OCI-LY1 (cell line): Measurements from ENCODE around the gene PREP.

ENCODE experiments used
- H2AFZ ChIP-seq: fragments of 200-600 bp; sonication (generic), shearing (Covaris generic); 2 replicates; pipeline ENCODE4 v1.6.0; 2014; ENCODE audit warnings: antibody characterized with exemption, mild to moderate bottlenecking, low read length
- H3F3A ChIP-seq: fragments of 200-600 bp; sonication (generic), shearing (Covaris generic); 2 replicates; pipeline ENCODE4 v1.6.0; 2014; ENCODE audit warnings: mild to moderate bottlenecking, antibody characterized with exemption, low read length, moderate library complexity; ENCODE audit not compliant: insufficient read depth
- H3K27ac ChIP-seq: fragments of 200-600 bp; sonication (generic); 2 replicates; pipeline ENCODE4 v1.5.1; 2014; ENCODE audit warnings: low read length, mixed run types, mild to moderate bottlenecking, low read depth; ENCODE audit not compliant: poor library complexity, severe bottlenecking
- H3K27me3 ChIP-seq: fragments of 200-600 bp; sonication (generic); 2 replicates; pipeline ENCODE4 v1.6.0; 2014; ENCODE audit warnings: antibody characterized with exemption, mild to moderate bottlenecking, low read length, moderate library complexity; ENCODE audit not compliant: insufficient read depth
- H3K36me3 ChIP-seq: fragments of 200-600 bp; sonication (generic); 2 replicates; pipeline ENCODE4 v1.6.1; 2014; ENCODE audit warnings: mild to moderate bottlenecking, antibody characterized with exemption, low read length, moderate library complexity, mixed read lengths; ENCODE audit not compliant: insufficient read depth
- H3K4me1 ChIP-seq: fragments of 200-600 bp; sonication (generic); 2 replicates; pipeline ENCODE4 v1.5.1; 2014; ENCODE audit warnings: mild to moderate bottlenecking, low read length, moderate library complexity; ENCODE audit not compliant: insufficient read depth, severe bottlenecking
- H3K4me2 ChIP-seq: fragments of 200-600 bp; sonication (generic), shearing (Covaris generic); 2 replicates; pipeline ENCODE4 v1.6.1; 2014; ENCODE audit warnings: low read length
- H3K4me3 ChIP-seq: fragments of 200-600 bp; sonication (generic); 2 replicates; pipeline ENCODE4 v1.5.1; 2014; ENCODE audit warnings: low read length, low read depth, mild to moderate bottlenecking, mixed read lengths; ENCODE audit not compliant: poor library complexity, severe bottlenecking
- H3K79me2 ChIP-seq: fragments of 200-600 bp; shearing (Covaris generic); 2 replicates; pipeline ENCODE4 v1.6.1; 2016; ENCODE audit warnings: mixed run types, low read length, mixed read lengths; ENCODE audit not compliant: insufficient read depth
- H3K9ac ChIP-seq: fragments of 200-600 bp; sonication (generic), shearing (Covaris generic); 2 replicates; pipeline ENCODE4 v1.6.1; 2014; ENCODE audit warnings: mild to moderate bottlenecking, low read length, mixed read lengths
- H3K9me2 ChIP-seq: fragments of 200-600 bp; sonication (generic), shearing (Covaris generic); 2 replicates; pipeline ENCODE4 v1.6.1; 2014; ENCODE audit warnings: low read depth, mild to moderate bottlenecking, low read length, mixed read lengths
- H3K9me3 ChIP-seq: fragments of 200-600 bp; shearing (Covaris generic); 2 replicates; pipeline ENCODE4 v1.6.1; 2014; ENCODE audit warnings: low read length, mixed read lengths
- H4K20me1 ChIP-seq: fragments of 200-600 bp; sonication (generic), shearing (Covaris generic); 2 replicates; pipeline ENCODE4 v1.6.0; 2016; ENCODE audit warnings: mild to moderate bottlenecking, low read length; ENCODE audit not compliant: insufficient read depth
- EZH2 ChIP-seq: fragments of 200-600 bp; sonication (generic), shearing (Covaris generic); IDR thresholded peaks from 2 replicates; pipeline ENCODE4 v1.8.0; 2017; ENCODE audit warnings: borderline replicate concordance, mixed run types, mild to moderate bottlenecking, antibody characterized with exemption, low read length, moderate library complexity, mixed read lengths
- TF ChIP-seq, protein P1 (sequence below): fragments of 200-600 bp; sonication (generic), shearing (Covaris generic); IDR thresholded peaks from 2 replicates; pipeline ENCODE4 v1.5.1; 2017; ENCODE audit warnings: mild to moderate bottlenecking, antibody characterized with exemption, low read length, moderate library complexity, mixed read lengths

Gene PREP

DNA sequence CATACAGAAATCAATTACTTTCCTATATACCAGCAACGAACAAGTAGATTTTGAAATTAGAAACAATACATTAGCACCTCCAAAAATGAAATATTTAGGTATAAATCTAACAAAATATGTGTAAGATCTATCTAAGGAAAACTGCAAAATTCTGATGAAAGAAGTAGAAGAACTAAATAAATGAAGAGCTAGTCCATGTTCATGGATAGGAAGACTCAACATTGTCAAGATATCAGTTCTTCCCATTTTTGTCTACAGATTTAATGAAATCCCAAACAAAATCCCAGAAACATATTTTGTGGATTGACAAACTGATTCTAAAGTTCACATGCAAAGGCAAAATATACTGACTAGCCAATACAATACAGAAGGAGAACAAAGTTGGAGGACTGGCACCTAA, 33.7 kb downstream of the PREP start:
- TF ChIP-seq, protein P1, sequence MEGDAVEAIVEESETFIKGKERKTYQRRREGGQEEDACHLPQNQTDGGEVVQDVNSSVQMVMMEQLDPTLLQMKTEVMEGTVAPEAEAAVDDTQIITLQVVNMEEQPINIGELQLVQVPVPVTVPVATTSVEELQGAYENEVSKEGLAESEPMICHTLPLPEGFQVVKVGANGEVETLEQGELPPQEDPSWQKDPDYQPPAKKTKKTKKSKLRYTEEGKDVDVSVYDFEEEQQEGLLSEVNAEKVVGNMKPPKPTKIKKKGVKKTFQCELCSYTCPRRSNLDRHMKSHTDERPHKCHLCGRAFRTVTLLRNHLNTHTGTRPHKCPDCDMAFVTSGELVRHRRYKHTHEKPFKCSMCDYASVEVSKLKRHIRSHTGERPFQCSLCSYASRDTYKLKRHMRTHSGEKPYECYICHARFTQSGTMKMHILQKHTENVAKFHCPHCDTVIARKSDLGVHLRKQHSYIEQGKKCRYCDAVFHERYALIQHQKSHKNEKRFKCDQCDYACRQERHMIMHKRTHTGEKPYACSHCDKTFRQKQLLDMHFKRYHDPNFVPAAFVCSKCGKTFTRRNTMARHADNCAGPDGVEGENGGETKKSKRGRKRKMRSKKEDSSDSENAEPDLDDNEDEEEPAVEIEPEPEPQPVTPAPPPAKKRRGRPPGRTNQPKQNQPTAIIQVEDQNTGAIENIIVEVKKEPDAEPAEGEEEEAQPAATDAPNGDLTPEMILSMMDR: no peak
- no peak for TF ChIP-seq EZH2
- no peaks in the 10 kb centered on the region for H4K20me1 ChIP-seq
- H2AFZ ChIP-seq: no peak overlapping the region
- no peaks in the 10 kb centered on the region for H3K9me3 ChIP-seq
- H3K4me3 ChIP-seq: no peak overlapping the region
- H3K27ac ChIP-seq: no peak overlapping the region
- no peaks in the 10 kb centered on the region for H3K4me1 ChIP-seq
- H3K9ac ChIP-seq: no peak overlapping the region
- H3K79me2 ChIP-seq: no peaks in the 10 kb centered on the region
- H3F3A ChIP-seq: no peaks in the 10 kb centered on the region
- H3K27me3 ChIP-seq: no peaks in the 10 kb centered on the region
- H3K9me2 ChIP-seq: no peaks in the 10 kb centered on the region
- peaks cover 52% of the 10 kb centered on the region; the same call in 1 of the 2 replicates for H3K36me3 ChIP-seq
- H3K4me2 ChIP-seq: no peak overlapping the region

- TF ChIP-seq EZH2: no peak
- TF ChIP-seq, protein P1: no peak
- Histone ChIP-seq H3K79me2 (no peaks in the 10 kb centered on the region), H3K4me2 (no peak overlapping the region), H3K9ac (no peak overlapping the region), H2AFZ (no peak overlapping the region), H3K27ac (no peak overlapping the region), H3F3A (no peaks in the 10 kb centered on the region), H3K9me3 (no peaks in the 10 kb centered on the region), H3K36me3 (peaks cover 36% of the 10 kb centered on the region; the same call in 1 of the 2 replicates), H3K9me2 (no peaks in the 10 kb centered on the region), H3K4me3 (no peak overlapping the region), H4K20me1 (no peaks in the 10 kb centered on the region), H3K27me3 (no peaks in the 10 kb centered on the region), H3K4me1 (no peaks in the 10 kb centered on the region)
Measured at GRCh38 chr6:105364243-105364642, 38.6 kb downstream of the PREP start.

DNA sequence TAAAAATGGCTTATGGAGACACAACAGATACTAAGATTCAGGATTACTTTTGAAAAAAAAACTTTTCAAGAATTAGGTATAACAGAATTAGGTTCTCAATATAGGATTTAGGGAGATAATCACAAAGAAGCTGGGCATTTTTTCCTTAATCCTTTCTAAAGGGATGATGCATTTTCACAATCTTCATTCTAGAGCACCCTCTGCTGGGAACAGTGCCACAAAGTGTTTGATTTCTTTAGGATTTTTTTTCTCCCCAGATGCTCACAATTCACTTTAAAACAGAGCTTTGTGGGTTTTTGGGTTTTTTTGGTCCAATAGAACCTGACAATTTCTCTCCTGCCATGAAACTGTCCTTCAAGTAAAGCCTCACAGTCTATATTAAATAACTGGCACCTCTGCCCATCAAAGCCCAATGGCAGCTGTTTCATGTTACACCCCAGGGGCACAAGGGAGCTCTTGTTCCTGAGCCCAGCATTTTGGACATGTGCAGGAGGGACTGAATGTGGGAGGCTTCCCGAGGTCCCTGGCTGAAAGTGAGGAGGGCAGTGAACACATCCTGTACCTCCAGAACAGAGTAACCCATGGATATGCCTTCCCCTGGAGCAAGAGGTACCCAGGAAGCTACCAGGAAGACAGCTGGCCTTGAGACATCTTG, 39.7 kb downstream of the PREP start:
- no peak overlapping the region for H3K4me3 ChIP-seq
- H4K20me1 ChIP-seq: no peaks in the 10 kb centered on the region
- peaks cover 33% of the 10 kb centered on the region; the same call in 1 of the 2 replicates for H3K36me3 ChIP-seq
- no peak overlapping the region for H3K4me2 ChIP-seq
- H3K9me2 ChIP-seq: no peaks in the 10 kb centered on the region
- no peak overlapping the region for H3K9ac ChIP-seq
- no peaks in the 10 kb centered on the region for H3K9me3 ChIP-seq
- no peaks in the 10 kb centered on the region for H3K79me2 ChIP-seq
- no peaks in the 10 kb centered on the region for H3K4me1 ChIP-seq
- no peak overlapping the region for H3K27ac ChIP-seq
- no peak overlapping the region for H2AFZ ChIP-seq
- no peaks in the 10 kb centered on the region for H3F3A ChIP-seq
- TF ChIP-seq, protein P1: peak; percentile 36; the same call in 1 of the 2 replicates
- TF ChIP-seq EZH2: no peak
- no peaks in the 10 kb centered on the region for H3K27me3 ChIP-seq
